SK-N-SH (cell line): ENCODE results near the gene MYEOV.

Experiments
- CTCF ChIP-seq: fragments of 200-600 bp; sonication (generic); IDR thresholded peaks from 2 replicates; pipeline ENCODE4 v1.6.1; 2017; ENCODE audit warnings: antibody characterized with exemption, mild to moderate bottlenecking, moderate library complexity
- EZH2phosphoT487 ChIP-seq: fragments of 200-600 bp; sonication (generic); IDR thresholded peaks from 2 replicates; pipeline ENCODE4 v1.6.1; 2017; ENCODE audit warnings: low read depth, mixed run types, mild to moderate bottlenecking, antibody characterized with exemption, moderate library complexity, borderline replicate concordance
- FOXM1 ChIP-seq: IDR thresholded peaks from 2 replicates; pipeline ENCODE4 v1.4.0; 2012; ENCODE audit warnings: low read depth, mild to moderate bottlenecking
- NFIC ChIP-seq: IDR thresholded peaks from 2 replicates; pipeline ENCODE4 v1.4.0; 2012; ENCODE audit warnings: borderline replicate concordance
- POLR2AphosphoS5 ChIP-seq: IDR thresholded peaks from 2 replicates; pipeline ENCODE4 v1.6.1; 2012; ENCODE audit warnings: low read depth, low read length
- RXRA ChIP-seq: IDR thresholded peaks from 2 replicates; pipeline ENCODE4 v1.4.0; 2012; ENCODE audit warnings: low read depth, mild to moderate bottlenecking, borderline replicate concordance
- SMC3 ChIP-seq: IDR thresholded peaks from 2 replicates; pipeline ENCODE4 v1.6.1; 2012; ENCODE audit warnings: low read depth, low read length, improper control_type of control experiment
- TAF1 ChIP-seq: IDR thresholded peaks from 2 replicates; pipeline ENCODE4 v1.6.1; 2012; ENCODE audit warnings: low read depth, mild to moderate bottlenecking, low read length, moderate library complexity, borderline replicate concordance

- TF ChIP-seq SMC3 (no peak), CTCF (no peak), POLR2AphosphoS5 (no peak), RXRA (no peak), EZH2phosphoT487 (no peak), NFIC (no peak), TAF1 (no peak), FOXM1 (no peak)
These were observed 10.5 kb upstream of the MYEOV start for GRCh38 chr11:69283446-69283845.
